Tibial nerve (tissue), 4 donors: ENCODE measurements around the gene SCAI.

Experiments used
- CTCF ChIP-seq, 5 experiments: fragments of 200-600 bp in 3 of 5; fragments of 450-650 bp in 2 of 5; sonication (generic) in 3 of 5; IDR thresholded peaks; one replicate each; pipeline ENCODE4 v1.5.1; 2016 to 2019; ENCODE audit warnings: antibody characterized with exemption in 5 of 5, mild to moderate bottlenecking in 3 of 5, moderate library complexity in 2 of 5
- EP300 ChIP-seq, 2 donors: sonication (generic); formaldehyde crosslinking; IDR thresholded peaks; one replicate each; pipeline ENCODE4 v1.6.1; 2017; ENCODE audit warnings: antibody characterized with exemption in 2 of 2, mild to moderate bottlenecking in 1 of 2

GRCh38 chr9:125151730-125152129, 8.4 kb upstream of the SCAI start:
- TF ChIP-seq CTCF (IDR thresholded peaks at IDR 0.05), result no peak
- TF ChIP-seq EP300 (IDR thresholded peaks at IDR 0.05), result no peak
